Measurements from ENCODE around the gene MGLL.

DNA sequence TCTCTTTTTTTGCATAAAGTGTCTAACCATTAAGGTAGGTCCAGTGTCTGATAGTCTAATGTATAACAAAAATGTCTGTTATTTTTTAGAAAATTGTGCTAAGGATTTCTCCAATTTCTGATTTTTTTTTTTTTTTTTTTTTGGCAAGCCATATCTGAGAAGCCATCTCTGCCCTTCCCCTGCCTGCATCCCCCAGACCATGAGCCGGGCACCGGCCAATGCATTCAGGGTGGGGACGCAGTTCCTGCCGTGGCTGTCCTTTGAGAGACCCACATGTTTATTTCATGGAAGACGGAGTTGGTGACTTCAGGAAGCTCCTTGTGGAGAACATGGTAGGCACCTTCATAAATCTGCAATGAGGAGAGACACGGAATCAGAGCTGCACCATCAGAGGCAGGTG is 130.3 kb downstream of the MGLL start:
- no peak for TF ChIP-seq CTCF (IDR thresholded peaks at IDR 0.05)
- no peak for TF ChIP-seq EZH2 (IDR thresholded peaks at IDR 0.05; ENCODE audit: borderline replicate concordance, insufficient read depth, low read depth, low read length, poor library complexity, severe bottlenecking)
